ENCODE data around the gene PKP1.
A peak's percentile ranks its signal among the peaks of the same experiment; 100 is the strongest.

PKP1 gene

GRCh38 chr1:201283836-201284553 lies 689 bp downstream of the PKP1 start:
- DNase-seq = no peak

- no peak for DNase-seq
These were observed 1.3 kb downstream of the PKP1 start for GRCh38 chr1:201284636-201285035.

DNA sequence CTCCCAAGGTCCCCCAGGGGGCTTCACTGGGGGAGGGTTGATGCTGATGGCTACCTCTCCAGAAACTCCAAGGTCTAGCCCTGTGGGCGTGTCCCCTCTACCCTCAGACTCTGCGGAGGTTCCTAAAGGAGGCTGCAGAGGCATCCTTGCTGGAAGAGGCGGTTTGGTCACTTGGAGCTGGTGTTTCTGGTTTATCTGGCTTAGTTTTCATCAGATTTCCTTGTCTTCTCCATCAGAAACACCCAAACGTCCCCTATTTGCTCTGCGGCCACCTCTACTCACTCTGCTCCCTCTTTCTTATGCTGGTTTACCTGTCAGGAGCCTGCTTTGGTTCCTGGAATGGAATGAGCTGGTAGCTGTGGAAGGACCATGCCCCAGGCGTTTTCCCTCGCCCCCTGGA lies 2.5 kb downstream of the PKP1 start:
- DNase-seq = no peak

DNA sequence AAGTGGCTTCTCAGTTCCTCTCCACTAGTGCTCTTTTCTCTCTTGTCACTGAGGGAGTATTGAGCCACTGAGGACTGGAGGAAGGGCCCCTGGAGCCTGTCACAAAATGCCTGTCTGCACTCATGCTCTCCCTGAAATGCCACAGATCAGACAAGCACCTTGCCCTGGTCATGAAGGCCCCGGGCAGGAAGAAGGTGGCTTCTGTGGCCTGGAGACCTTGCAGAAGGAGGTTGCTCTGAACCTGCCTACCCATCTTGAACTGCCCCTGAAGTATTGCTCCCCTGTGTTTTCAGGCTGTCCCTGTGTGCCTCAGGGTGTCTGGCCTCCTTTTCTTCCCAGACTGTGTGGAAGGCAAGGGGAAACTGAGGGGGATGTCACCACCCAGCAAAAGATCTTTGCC lies 3.1 kb downstream of the PKP1 start:
- no peak for DNase-seq

GRCh38 chr1:201288007-201288406 lies 4.7 kb downstream of the PKP1 start:
- DNase-seq = no peak

- no peak for DNase-seq
These were observed 5.5 kb downstream of the PKP1 start for GRCh38 chr1:201288765-201289164.

GRCh38 chr1:201290551-201290950 lies 7.2 kb downstream of the PKP1 start:
- no peak for DNase-seq

DNA sequence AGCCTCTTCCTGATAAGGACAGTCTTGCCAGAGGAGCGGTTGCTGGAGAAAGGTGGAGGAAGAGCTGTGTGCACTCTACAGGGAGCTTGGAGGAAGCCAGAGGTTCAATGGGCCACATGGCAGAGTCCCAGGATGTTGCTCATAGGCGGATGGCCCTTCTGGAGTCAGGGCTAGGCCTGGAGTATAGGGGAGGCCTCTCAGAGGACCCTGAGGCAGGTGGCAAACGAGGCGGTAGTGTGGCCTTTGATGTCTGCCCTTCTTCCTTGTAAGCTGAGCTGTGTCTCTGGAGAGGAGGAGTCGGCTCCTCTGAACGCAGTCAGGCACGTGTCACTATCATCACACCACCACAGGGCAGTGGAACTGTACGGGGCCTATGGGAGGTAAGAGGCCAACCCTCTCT lies 8.6 kb downstream of the PKP1 start:
- no peak for DNase-seq

DNA sequence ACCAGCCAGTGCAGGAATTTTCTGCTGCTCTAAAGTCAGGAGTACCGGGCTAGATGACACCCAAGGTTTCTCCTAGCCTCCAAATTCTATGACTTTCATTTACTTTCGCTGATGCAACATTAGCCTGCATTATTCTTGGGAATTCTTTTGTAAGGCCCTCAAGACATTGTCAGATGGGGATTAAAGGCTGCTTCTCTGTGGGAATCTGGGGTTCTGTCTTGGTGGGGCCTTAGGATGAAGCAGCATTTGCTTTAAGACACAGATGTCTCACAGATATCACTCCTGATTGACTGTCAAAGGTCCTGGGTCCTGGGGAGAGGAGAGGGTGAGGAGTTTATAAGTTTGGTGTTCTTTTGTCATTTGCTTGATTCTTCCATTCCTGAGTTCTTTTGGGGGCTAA lies 11.6 kb downstream of the PKP1 start:
- no peak for DNase-seq

DNA sequence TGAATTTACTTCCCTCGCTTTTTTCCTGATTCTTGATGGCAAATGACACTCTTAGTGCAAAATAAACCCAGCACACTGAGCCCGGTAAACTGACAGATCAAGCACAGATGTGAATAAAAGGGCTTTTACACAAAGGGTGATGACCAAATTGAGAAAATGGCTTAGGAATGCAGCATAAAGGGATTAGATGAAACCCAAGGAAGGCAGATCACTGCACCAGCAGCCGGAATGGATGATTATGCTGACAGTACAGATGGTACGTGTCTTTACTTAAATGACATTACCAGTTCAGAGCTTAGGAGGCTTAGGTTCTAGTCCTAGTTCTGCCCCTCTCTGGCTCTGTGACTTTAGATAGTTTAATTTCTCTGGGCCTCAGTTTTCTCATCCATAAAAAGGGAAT lies 12.0 kb downstream of the PKP1 start:
- DNase-seq = no peak

GRCh38 chr1:201295861-201296260 lies 12.6 kb downstream of the PKP1 start:
- DNase-seq = no peak

DNA sequence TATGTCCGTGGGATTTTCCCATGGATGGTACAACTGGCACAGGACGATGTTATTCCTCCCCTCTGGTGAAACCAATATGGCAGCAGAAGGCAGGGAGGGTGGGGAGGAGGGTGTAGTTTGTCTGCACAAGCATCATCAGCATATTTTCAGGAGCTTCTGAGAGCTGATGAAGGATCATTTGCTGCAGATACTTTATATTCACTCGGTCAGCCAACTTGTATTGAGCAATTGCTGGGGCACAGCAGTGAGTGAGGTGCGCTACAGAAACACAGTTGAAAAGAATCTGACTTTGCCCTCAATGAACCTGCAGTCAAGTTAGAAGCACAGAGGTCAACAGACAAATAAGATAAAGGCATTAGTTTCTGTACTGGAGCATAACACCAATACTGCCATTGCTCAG lies 13.0 kb downstream of the PKP1 start:
- no peak for DNase-seq

GRCh38 chr1:201298396-201299381 lies 15.4 kb downstream of the PKP1 start:
- DNase-seq = no peak

DNA sequence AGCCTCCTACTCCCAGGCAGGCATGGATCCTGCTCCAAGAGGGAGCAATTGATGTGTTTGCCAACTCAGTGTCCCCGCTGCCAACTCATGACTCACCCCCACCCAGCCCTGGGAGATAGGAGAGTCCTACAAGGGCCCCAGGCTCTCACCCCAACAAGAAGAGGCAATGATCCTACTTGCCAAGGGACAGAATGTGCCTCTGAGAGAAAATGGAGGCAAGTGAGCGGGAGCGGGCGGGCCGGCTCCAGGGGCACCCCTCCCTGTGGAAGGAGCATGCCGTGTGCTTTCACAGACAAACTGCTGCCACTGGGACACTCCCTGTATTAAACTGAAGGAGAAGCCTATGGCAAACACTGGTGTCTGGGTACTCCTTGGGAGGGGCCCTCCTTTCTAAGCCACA lies 16.7 kb downstream of the PKP1 start:
- DNase-seq = no peak

GRCh38 chr1:201300641-201301040 lies 17.3 kb downstream of the PKP1 start:
- DNase-seq = no peak

GRCh38 chr1:201302163-201303152 lies 19.2 kb downstream of the PKP1 start:
- no peak for DNase-seq

GRCh38 chr1:201304126-201304525 lies 20.8 kb downstream of the PKP1 start:
- no peak for DNase-seq

GRCh38 chr1:201305815-201306214 lies 22.5 kb downstream of the PKP1 start:
- no peak for DNase-seq

GRCh38 chr1:201307231-201307630 lies 23.9 kb downstream of the PKP1 start:
- DNase-seq = peak; percentile 7

GRCh38 chr1:201307760-201308499 lies 24.6 kb downstream of the PKP1 start:
- no peak for DNase-seq

GRCh38 chr1:201309416-201309815 lies 26.1 kb downstream of the PKP1 start:
- DNase-seq = no peak

Measured in T1000 (cell line).